CD14-positive monocyte (primary cell): ENCODE measurements around the gene S100A6. TPM values are rescaled to one million over a fixed set of nuclear protein-coding genes. Genes with fewer than 3 reads are reported as not detected.
A peak's percentile ranks its signal among the peaks of the same experiment; 100 is the strongest.

Source experiments
- DNase-seq, 3 donors: peaks; one replicate each; pipeline ENCODE4 v3.0.0-alpha.2; 2011 to 2022
- H2AFZ ChIP-seq: 2 replicates; pipeline ENCODE4 v1.6.0; 2012; ENCODE audit warnings: mild to moderate bottlenecking, low read depth, low read length, inconsistent platforms; ENCODE audit not compliant: insufficient read depth, poor library complexity, severe bottlenecking
- H3K27ac ChIP-seq, 2 donors: 1 replicate in 1 of 2; 2 replicates in 1 of 2; pipeline ENCODE4 v1.5.1; 2012 to 2013; ENCODE audit warnings: low read length in 2 of 2, control low read depth in 1 of 2, inconsistent platforms in 1 of 2, low read depth in 1 of 2, mild to moderate bottlenecking in 1 of 2
- H3K27me3 ChIP-seq, 2 donors: one replicate each; pipeline versions ENCODE4 v1.6.0 to v1.6.1; 2011 to 2013; ENCODE audit warnings: low read length in 2 of 2; ENCODE audit not compliant: control insufficient read depth in 2 of 2, insufficient read depth in 2 of 2
- H3K36me3 ChIP-seq, 2 donors: replicated peaks in 1 of 2; 1 replicate in 1 of 2; 2 replicates in 1 of 2; pipeline versions ENCODE4 v1.5.1 to v1.6.1; 2012 to 2013; ENCODE audit warnings: low read length in 2 of 2, control low read depth in 1 of 2, inconsistent platforms in 1 of 2, mild to moderate bottlenecking in 1 of 2; ENCODE audit not compliant: insufficient read depth in 2 of 2, control insufficient read depth in 1 of 2
- H3K4me1 ChIP-seq, 2 donors: 1 replicate in 1 of 2; 2 replicates in 1 of 2; pipeline versions ENCODE4 v1.5.1 to v1.6.1; 2012 to 2013; ENCODE audit warnings: low read length in 2 of 2, control low read depth in 1 of 2, inconsistent platforms in 1 of 2, mild to moderate bottlenecking in 1 of 2, moderate library complexity in 1 of 2; ENCODE audit not compliant: insufficient read depth in 2 of 2, control insufficient read depth in 1 of 2
- H3K4me2 ChIP-seq: replicated peaks from 2 replicates; pipeline ENCODE3; 2012; ENCODE audit warnings: low read length, moderate library complexity, mild to moderate bottlenecking; ENCODE audit not compliant: poor library complexity, severe bottlenecking; ENCODE audit errors: extremely low read depth
- H3K4me3 ChIP-seq, 3 experiments: fragments of 200-600 bp in 1 of 3; sonication (generic) in 1 of 3; replicated peaks in 1 of 3; 1 replicate in 2 of 3; 2 replicates in 1 of 3; pipeline ENCODE4 v1.5.1; 2011 to 2013; ENCODE audit warnings: low read length in 3 of 3, mild to moderate bottlenecking in 3 of 3, control low read depth in 2 of 3, low read depth in 2 of 3, inconsistent platforms in 1 of 3, moderate library complexity in 1 of 3
- H3K79me2 ChIP-seq: 2 replicates; pipeline ENCODE4 v1.6.0; 2012; ENCODE audit warnings: mild to moderate bottlenecking, control low read depth, inconsistent platforms, low read length, moderate library complexity; ENCODE audit not compliant: insufficient read depth
- H3K9ac ChIP-seq: 2 replicates; pipeline ENCODE4 v1.6.0; 2017; ENCODE audit warnings: low read length, mild to moderate bottlenecking; ENCODE audit not compliant: insufficient read depth, poor library complexity, severe bottlenecking
- H3K9me3 ChIP-seq, 2 donors: replicated peaks in 1 of 2; 1 replicate in 1 of 2; 2 replicates in 1 of 2; pipeline versions ENCODE4 v1.5.1 to v1.6.1; 2012 to 2013; ENCODE audit warnings: low read length in 2 of 2, control low read depth in 1 of 2; ENCODE audit not compliant: control insufficient read depth in 1 of 2, insufficient read depth in 1 of 2
- H4K20me1 ChIP-seq: 2 replicates; pipeline ENCODE4 v1.6.0; 2012; ENCODE audit warnings: mild to moderate bottlenecking, low read length, control low read depth, moderate library complexity; ENCODE audit not compliant: insufficient read depth
- H3K27ac Mint-ChIP-seq, 7 donors: one replicate each; pipeline ENCODE4 v1.8.0; 2020; ENCODE audit warnings: mild to moderate bottlenecking in 7 of 7, mixed read lengths in 7 of 7, moderate library complexity in 6 of 7, inconsistent platforms in 2 of 7
- H3K27me3 Mint-ChIP-seq, 3 donors: one replicate each; pipeline ENCODE4 v1.8.0; 2021 to 2022; ENCODE audit warnings: low read depth in 3 of 3, mild to moderate bottlenecking in 3 of 3, mixed read lengths in 3 of 3, moderate library complexity in 3 of 3, inconsistent platforms in 1 of 3
- H3K36me3 Mint-ChIP-seq, 2 donors: one replicate each; pipeline ENCODE4 v1.8.0; 2020; ENCODE audit warnings: mixed read lengths in 2 of 2, inconsistent platforms in 1 of 2, mild to moderate bottlenecking in 1 of 2
- H3K4me1 Mint-ChIP-seq: one replicate; pipeline ENCODE4 v1.8.0; 2020; ENCODE audit warnings: mild to moderate bottlenecking, mixed read lengths
- H3K4me3 Mint-ChIP-seq, 2 donors: one replicate each; pipeline ENCODE4 v1.8.0; 2020; ENCODE audit warnings: mild to moderate bottlenecking in 2 of 2, mixed read lengths in 2 of 2, moderate library complexity in 1 of 2
- H3K9me3 Mint-ChIP-seq, 7 donors: one replicate each; pipeline ENCODE4 v1.8.0; 2020 to 2022; ENCODE audit warnings: mixed read lengths in 7 of 7, mild to moderate bottlenecking in 6 of 7, moderate library complexity in 6 of 7, inconsistent platforms in 2 of 7
- WGBS: methylation state at CpG from one replicate; pipeline ENCODE4 v1.1.5; 2013; ENCODE audit warnings: missing lambda C conversion rate; ENCODE audit not compliant: insufficient coverage; 5-methylcytosine and 5-hydroxymethylcytosine counted together
- intact Hi-C, 2 donors: fragments of 100-400 bp; cut with micrococcal nuclease; formaldehyde crosslinking; loops; one replicate each; pipeline versions ENCODE4 v1.15.0 to v1.15.1; 2023
- polyA plus RNA-seq, 3 donors: library from polyadenylated mRNA; depleted of rRNA in 1 of 3; unstranded in 2 of 3; stranded (reverse) in 1 of 3; fragments of 300-500 nt in 2 of 3; fragments of >200 nt in 1 of 3; fragmentation: Illumina TruSeq in 2 of 3; gene quantifications; 1 replicate in 2 of 3; 2 replicates in 1 of 3; pipeline ENCODE4 v1.2.3, GENCODE V29; 2012 to 2021
- TF ChIP-seq, protein P1 (sequence below): fragments of 200-600 bp; IDR thresholded peaks from one replicate; pipeline ENCODE4 v1.8.0; 2022; ENCODE audit warnings: antibody characterized with exemption, mild to moderate bottlenecking

Gene S100A6
- polyA plus RNA-seq, 3 donors = 1,242 to 5,004 (median 4,414) TPM

- Mint-ChIP-seq H3K27ac (peak overlapping the region; percentile 54 to 92 (median 84)), H3K9me3 (no peaks in the 10 kb centered on the region), H3K4me3 (no peak overlapping the region), H3K27me3 (peaks cover 1 to 4% (median 2%) of the 10 kb centered on the region in 3 donors), H3K36me3 (peaks cover 3 to 10% of the 10 kb centered on the region in 2 donors), H3K4me1 (peaks cover 89% of the 10 kb centered on the region)
- no peaks in the 10 kb centered on the region for H3K27me3 ChIP-seq
- H3K4me1 ChIP-seq = peaks cover 81 to 91% of the 10 kb centered on the region in 2 donors
- H3K9ac ChIP-seq = no peak overlapping the region
- peak overlapping the region; percentile 1 to 94 for H3K27ac ChIP-seq
- TF ChIP-seq, protein P1, sequence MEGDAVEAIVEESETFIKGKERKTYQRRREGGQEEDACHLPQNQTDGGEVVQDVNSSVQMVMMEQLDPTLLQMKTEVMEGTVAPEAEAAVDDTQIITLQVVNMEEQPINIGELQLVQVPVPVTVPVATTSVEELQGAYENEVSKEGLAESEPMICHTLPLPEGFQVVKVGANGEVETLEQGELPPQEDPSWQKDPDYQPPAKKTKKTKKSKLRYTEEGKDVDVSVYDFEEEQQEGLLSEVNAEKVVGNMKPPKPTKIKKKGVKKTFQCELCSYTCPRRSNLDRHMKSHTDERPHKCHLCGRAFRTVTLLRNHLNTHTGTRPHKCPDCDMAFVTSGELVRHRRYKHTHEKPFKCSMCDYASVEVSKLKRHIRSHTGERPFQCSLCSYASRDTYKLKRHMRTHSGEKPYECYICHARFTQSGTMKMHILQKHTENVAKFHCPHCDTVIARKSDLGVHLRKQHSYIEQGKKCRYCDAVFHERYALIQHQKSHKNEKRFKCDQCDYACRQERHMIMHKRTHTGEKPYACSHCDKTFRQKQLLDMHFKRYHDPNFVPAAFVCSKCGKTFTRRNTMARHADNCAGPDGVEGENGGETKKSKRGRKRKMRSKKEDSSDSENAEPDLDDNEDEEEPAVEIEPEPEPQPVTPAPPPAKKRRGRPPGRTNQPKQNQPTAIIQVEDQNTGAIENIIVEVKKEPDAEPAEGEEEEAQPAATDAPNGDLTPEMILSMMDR = no peak
- no peaks in the 10 kb centered on the region for H3K36me3 ChIP-seq
- H2AFZ ChIP-seq = no peak overlapping the region
- peaks cover 7% of the 10 kb centered on the region for H4K20me1 ChIP-seq
- intact Hi-C loops = loop anchor here in 1 of 2 donors (5.0 kb wide), 1 partner anchor 38 kb away; no protein-coding TSS in a partner anchor
- WGBS = 80% methylated on average over 6 of the region's 6 CpGs
- peak overlapping the region in 1 of 3 experiments; percentile 33 for H3K4me3 ChIP-seq
- H3K9me3 ChIP-seq = no peaks in the 10 kb centered on the region
- no peak overlapping the region for H3K4me2 ChIP-seq
- peaks cover 28% of the 10 kb centered on the region for H3K79me2 ChIP-seq
- no peak for DNase-seq
Observed at GRCh38 chr1:153549741-153550397, 14.1 kb upstream of the S100A6 start.

GRCh38 chr1:153548722-153549688, 13.2 kb upstream of the S100A6 start, which contains the start of gene S100A3:
TSS of gene S100A3 (minus strand) at chr1:153549258. CDS start at chr1:153548485, 773 bp downstream.
- intact Hi-C loops = loop anchor here in 1 of 2 donors (5.0 kb wide), 1 partner anchor 37 kb away; no protein-coding TSS in a partner anchor
- Histone ChIP-seq H3K4me3 (peak within 1 kb of the TSS in 1 of 3 experiments; percentile 33), H2AFZ (peak within 1 kb of the TSS; percentile 17), H3K27ac (peak within 1 kb of the TSS; percentile 15 to 94), H3K27me3 (no peaks in the 10 kb centered on the region), H3K4me2 (peak within 1 kb of the TSS; percentile 14), H3K36me3 (peaks cover 7 to 8% of the 10 kb centered on the region in 2 donors), H3K4me1 (peaks cover 82 to 91% of the 10 kb centered on the region in 2 donors), H3K9me3 (no peaks in the 10 kb centered on the region), H3K9ac (peak within 1 kb of the TSS; percentile 40), H4K20me1 (peaks cover 16% of the 10 kb centered on the region), H3K79me2 (peaks cover 36% of the 10 kb centered on the region)
- 70% methylated on average over 8 of the region's 14 CpGs for WGBS
- TF ChIP-seq, protein P1 = no peak
- Mint-ChIP-seq H3K27me3 (peaks cover under 1 to 4% (median 2%) of the 10 kb centered on the region in 3 donors), H3K9me3 (no peaks in the 10 kb centered on the region), H3K4me3 (no peak within 1 kb of the TSS), H3K36me3 (peaks cover 12 to 18% of the 10 kb centered on the region in 2 donors), H3K27ac (peak within 1 kb of the TSS; percentile 54 to 92 (median 84)), H3K4me1 (peaks cover 90% of the 10 kb centered on the region)
- DNase-seq = peak in 1 of 3 donors; percentile 73
